Cerebellar cortex (tissue), 1 donor: Measurements from ENCODE around the gene F10.
"Not testable (repeated sequence)": the region's sequence is repeated elsewhere in the genome, so short reads cannot be mapped to it uniquely, and the experiment has no call there.

ENCODE experiments used
- DNase-seq: peaks from one replicate; pipeline ENCODE4 v3.0.0-alpha.2; 2015; ENCODE audit warnings: low spot score

F10 gene

DNA sequence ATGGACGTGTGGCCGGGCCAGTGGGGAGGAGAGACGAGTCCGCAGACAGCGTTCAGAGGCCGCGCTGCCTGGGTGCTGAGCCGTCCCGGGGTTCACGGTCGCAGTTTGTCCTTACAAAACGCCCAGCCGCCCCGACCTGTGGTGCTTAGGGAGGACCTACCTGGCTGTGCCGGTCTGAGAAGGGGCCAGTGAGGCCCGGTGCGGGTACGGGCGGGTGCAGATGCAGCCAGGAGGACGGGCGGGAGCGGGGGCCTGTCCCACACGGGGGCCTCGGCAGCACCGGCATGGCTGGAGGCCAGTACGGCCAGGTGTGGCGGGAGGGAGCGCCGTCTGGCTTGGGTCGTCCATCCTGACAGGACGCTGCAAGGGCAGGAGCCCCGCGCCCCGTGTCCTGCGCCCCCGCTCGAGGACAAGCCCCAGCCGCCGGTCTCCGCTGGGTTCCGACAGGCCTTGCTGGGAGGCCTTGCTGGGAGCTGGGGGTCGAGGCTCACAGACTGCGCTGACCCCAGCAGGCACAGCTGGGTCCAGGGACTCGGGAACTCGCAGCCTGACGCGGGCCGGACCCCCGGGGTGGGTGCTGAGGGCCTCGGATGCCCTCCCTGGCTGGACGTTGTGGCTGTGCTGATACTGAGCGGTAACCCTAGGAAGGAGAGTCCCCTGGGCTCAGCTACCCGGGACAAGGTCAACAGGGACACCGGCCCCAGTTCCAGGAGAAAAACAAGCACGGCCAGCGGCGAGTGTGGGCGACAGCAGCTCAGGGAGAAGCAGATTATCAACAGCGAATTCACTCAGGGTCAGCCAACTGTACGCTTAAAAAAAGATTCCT lies 30.6 kb downstream of the F10 start:
- no peak for DNase-seq

DNA sequence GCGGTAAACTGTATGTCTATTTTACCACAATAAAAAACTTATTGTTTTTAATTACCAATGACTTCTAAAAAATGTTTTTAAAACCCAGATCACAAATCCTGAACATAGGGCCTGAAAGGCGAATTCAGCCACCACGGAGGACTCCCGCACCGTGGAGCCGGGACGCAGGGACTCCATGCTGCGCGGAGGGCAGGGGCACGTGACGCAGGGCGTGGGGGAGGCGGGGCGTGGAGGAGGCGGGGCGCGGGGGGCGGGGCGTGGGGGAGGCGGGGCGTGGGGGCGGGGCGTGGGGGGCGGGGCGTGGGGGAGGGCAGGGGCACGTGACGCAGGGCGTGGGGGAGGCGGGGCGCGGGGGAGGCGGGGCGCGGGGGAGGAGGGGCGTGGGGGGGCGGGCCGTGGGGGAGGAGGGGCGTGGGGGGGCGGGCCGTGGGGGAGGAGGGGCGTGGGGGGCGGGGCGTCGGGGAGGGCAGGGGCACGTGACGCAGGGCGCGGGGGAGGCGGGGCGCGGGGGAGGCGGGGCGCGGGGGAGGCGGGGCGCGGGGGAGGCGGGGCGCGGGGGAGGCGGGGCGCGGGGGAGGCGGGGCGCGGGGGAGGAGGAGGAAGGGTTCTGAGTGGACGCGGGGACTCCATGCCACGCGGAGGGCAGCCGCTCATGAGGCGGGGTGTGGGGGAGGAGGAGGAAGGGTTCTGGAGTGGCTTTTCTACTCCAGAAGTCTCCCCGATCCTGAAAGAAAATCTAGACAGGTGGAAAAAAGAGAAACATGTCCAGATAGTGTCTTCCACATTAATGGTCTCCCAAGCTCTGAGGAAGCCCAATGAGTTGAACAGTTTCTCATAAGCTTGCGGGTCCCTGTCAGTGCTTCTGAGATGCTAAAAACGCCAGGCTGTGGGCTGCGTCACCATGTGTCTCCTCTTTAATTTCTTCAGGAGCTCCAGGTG lies 31.5 kb downstream of the F10 start:
- DNase-seq = peak; percentile 76

DNA sequence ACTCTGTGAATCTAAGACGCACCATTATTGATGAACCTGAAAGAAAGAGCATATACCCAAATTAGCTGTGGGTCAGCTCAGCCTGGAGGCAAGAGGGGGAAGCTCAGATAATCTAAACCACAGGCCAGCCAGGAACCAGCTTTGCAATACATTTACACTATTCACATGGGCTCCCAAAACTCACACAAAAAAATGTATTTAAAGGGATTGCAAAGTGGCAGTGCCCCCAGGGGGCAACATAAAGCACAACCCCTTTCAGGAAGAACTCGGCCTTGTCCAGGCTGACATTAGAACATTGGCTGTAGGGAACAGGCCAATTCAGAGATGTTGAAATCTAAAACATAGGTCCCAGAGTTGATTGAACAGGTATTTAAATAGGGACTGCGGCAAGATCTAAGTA lies 32.6 kb downstream of the F10 start:
- no peak for DNase-seq

DNA sequence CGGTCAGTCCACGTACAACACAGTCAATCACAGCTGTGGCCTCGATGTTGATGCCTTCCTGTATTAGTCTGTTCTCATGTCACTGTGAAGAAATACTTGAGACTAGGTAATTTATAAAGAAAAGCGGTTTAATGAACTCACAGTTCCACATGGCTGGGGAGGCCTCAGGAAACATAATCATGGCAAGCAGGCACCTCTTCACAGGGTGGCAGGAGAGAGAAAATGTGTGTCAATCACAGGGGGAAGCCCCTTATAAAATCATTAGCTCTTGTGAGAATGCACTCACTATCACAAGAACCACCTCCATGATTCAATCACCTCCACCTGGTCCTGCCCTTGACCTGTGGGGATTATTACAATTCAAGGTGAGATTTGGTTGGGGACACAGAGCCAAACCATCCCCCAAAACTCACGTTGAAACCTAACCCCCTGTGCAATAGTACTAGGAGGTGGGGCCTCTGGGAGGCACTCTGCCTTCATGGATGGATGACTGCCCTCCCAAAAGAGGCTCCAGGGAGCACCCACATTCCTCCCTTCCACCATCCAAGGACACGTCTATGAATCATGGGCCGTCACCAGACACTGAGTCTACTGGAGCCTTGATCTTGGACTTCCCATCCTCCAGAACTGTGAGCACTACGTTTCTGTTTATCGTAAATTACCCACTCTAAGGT lies 33.5 kb downstream of the F10 start:
- DNase-seq = no peak

DNA sequence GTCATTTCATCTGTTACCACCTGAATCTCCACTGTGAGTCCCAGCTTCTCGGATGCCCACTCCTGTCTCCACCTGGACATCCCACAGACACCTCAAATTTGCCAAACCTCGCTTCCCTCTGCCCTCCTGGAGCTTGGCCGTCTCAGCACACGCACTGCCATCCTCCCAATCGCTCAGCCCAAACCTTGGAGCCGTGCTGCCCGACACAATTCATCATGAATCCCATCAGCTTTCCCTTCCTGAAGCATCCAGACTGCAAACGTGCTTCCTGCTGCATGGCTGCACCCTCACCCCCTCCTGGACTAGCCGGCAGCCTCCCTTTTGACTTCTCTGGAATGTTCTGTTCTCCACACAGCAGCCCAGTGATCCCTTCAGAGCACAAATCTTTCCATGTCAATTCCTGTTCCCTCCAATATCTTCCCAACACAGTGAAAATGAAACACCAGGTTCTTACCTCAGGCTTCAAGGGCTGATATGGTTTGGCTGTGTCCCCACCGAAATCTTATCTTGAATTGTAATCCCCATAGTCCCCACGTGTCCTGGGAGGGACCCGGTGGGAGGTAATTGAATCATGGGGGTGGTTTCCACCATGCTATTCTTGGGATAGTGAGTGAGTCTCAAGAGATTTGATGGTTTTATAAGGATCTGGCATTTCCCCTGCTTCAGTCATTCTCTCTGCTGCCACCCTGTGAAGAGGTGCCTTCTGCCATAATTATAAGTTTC lies 34.8 kb downstream of the F10 start:
- DNase-seq = no peak

DNA sequence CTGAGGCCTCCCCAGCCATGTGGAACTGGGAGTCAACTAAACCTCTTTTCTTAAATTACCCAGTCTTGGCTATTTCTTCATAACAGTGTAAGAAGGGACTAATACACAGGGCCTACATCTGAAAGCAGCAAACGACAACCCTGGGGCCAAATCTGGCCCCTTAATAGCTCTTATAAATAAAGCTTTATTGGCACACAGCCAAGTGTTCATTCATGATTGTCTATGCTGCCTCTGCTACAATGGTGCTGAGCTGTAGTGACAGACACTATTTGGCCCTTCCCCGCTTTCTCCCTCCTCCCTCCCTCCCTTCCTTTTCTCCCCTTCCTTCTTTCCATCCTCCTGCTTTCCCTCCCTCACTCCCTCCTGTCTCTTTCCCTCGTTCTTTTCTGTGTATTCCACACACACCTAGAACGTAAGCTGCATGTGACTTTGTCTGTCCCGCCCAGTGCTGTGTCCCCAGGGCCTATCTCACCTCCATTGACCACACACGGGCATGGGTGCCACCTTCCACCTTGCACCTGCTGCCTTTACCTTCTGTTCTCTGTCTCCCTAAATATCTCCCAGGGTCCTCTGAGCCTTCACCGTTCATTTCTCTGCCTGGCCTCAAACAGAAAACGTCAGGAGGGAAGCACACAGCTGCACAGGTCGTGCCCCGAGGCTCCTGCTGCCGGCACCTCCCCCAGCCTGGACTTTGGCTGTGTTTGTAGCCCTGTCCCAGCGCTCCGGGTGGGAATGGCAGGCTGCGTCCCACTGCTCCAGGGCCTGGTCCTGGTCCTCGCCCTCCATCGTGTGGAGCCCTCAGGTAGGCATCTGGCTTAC lies 35.5 kb downstream of the F10 start, which contains the start of gene PROZ:
Gene PROZ (plus strand): TSS at position 720 of the 819 bp plus-strand sequence. CDS start 13 bp downstream, at position 733.
- DNase-seq = no peak

DNA sequence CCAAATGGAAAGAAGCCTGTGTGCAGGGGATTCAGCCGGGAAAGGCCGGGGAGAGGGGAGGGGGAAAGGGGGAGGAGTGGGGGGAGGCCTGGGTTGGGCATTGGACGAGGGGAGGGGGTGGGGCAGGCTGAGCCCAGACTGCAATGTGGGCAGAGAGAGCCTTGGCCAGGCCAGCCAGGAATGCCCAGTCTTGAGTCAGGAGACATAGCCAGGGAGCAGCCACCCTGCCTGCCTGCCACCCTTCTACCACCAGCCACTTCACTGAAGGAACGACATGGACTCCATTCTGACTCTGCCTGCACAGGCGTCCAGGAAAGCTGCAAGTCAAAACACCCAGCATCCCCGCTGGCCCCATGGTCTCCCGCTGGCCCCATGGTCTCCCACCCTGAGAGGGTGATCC lies 36.3 kb downstream of the F10 start:
- no peak for DNase-seq

DNA sequence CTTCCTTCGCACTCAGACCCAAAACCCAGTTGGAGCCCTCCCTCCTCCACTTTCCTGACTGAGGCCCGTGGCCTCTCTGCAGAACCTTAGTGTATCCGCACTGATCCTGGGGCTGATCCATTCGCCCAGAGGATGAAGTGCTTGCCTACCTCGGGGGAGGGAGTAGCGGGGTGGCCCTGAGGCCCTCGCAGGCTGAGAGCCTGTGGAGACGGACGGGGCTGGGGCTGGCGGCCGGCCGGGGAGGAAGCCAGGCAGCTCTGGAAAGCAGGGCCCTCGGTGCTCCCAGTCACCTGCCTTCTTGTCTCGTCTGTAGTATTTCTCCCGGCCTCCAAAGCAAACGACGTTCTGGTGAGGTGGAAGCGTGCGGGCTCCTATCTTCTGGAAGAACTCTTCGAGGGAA lies 37.1 kb downstream of the F10 start:
- no peak for DNase-seq

DNA sequence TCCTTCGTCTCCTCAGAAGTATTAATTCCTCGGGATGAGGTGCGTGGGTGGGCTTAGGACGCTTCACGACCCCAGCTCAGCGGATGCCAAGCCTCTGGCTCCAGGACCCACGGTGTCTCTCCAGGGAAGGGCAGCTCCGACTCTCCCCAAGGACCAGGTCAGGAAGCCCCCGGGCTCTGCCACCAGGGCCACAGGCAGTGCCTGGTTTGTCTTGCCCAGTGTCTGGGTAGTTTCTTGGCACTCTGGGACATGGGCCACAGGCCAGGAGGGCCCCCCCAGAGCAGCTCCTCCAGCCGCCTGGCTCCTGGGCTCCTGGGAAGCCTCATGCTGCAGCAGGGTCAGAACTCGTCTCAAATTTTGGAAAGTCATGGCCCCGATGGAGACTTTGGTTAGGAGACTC lies 38.4 kb downstream of the F10 start:
- DNase-seq = no peak

DNA sequence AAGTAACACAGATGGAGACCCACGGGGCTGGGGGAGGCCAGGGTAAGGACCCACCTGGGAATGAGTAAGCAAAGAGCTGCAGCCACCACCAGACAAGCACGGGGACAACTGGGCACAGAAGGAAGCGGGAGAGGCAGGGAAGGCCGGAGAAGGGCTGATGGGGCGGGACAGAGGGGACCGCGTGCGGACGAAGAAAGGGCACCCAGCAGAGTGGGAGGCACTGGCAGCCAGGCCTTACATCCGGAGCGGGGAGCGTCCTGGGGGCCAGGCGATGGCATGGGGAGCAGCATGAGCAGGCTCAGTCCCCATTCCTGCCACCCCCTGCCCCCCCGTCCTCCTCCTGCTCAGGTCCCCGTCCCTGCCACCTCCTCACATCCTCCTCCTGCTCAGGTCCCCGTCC lies 38.8 kb downstream of the F10 start:
- no peak for DNase-seq

DNA sequence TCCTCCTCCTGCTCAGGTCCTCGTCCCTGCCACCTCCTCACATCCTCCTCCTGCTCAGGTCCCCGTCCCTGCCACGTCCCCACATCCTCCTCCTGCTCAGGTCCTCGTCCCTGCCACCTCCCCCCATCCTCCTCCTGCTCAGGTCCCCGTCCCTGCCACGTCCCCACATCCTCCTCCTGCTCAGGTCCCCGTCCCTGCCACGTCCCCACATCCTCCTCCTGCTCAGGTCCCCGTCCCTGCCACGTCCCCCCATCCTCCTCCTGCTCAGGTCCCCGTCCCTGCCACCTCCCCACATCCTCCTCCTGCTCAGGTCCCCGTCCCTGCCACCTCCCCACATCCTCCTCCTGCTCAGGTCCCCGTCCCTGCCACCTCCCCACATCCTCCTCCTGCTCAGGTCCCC lies 39.4 kb downstream of the F10 start:
- DNase-seq = not testable (repeated sequence)

DNA sequence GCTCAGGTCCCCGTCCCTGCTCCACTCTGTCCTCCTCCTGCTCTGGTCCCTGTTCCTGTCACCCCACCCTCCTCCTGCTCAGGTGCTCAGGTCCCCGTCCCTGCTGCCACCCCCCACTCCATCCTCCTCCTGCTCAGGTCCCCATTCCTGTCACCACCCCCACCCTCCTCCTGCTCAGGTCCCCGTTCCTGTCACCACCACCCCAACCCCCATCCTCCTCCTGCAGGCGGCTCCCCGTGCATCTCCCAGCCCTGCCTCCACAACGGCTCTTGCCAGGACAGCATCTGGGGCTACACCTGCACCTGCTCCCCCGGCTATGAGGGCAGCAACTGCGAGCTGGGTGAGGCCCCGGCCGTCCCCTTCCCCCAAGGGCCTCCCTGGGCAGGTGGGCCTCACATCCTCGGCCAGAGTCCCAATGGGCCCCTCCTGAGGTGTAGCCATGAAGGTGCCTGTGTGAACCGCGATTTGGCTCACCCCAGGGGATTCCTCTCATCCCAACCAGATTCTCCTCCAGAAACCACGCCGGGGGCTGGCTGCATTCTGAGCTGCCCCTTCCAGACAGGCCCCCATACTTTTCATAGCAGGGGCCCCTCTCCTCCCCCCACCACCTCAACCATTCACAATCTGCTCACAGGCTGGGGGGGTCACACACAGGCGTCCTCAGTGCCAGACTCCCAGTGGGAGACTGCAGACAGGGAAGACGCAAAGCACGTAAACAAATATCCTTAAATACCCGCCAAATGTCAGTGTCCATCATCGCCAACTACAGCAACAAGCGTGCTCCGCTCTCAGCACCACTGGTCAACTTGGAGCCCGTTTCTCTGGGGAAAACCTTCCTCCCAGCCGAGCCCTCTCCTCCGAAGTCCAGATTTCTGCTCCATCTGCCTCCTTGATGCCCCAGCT lies 40.4 kb downstream of the F10 start:
- no peak for DNase-seq

DNA sequence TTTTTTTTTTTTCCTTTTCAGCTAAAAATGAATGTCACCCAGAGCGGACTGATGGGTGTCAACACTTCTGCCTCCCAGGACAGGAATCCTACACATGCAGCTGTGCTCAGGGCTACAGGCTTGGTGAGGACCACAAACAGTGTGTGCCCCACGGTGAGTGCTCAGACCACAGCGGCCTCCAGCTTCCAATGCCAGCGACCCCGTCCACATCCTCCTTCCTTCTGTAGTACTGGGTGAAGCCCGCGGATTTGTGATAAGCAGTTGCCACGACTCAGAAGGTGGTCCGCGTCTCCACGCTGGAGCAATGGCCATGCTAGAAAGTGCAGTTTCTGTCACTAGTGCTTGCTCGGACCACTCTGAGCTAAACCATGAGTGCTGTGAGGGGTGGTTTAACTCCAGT lies 41.9 kb downstream of the F10 start:
- DNase-seq = no peak

DNA sequence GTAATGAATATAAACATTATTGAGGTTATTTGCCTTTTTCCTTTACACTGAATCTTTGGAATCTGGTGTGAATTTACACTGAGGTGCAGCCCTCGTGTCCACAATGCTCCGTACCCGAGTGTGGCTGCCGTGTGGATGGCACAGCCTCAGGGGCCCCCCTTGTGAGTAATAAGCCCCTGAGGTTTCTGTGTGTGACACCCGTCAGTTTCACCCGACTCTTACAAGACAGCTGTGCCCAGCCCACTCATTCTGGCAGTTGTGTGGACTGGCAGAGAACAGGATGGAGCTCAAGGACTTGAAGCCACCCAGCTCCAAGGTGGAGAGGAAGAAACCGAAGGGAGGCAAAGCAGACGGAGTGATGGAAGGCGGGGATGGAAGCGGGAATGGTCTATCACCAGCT lies 43.7 kb downstream of the F10 start:
- DNase-seq = no peak

DNA sequence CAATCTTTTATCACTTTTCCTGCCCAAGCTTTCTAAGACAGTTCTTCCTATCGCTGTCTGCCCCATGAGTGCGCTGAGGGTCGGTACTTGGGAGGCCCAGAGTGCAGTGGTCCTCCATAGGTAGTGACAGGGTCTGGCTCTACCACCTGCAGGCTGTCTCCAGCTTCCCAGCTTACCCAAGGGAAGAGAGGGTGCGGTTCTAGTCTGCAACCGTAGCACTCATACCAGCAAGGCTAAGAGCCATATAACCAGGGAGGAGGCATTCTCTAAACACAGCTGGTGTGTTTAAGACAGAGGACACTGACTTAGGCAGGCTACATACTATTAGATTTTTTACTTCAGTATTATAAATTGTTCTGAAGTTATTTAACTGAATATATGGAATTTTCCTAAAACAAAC lies 44.1 kb downstream of the F10 start:
- no peak for DNase-seq

DNA sequence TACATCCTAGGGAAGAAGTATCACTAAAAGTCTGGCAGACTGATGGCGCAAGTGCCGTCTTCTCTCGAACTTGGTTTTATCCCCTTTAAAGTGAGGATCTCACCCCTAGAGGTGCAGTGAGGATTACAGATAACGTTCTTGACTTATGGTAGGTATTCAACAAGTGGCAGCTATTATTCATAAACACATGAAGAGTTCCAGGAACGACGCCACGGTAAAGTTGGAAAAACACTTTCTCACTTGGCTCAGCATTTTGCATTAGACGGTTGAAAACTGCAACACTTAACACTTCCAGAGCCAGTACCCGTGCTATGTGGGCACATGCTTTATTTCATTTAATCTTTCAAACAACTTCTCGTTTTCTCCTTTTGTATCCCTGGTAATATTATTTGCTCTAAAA lies 44.6 kb downstream of the F10 start:
- DNase-seq = no peak

DNA sequence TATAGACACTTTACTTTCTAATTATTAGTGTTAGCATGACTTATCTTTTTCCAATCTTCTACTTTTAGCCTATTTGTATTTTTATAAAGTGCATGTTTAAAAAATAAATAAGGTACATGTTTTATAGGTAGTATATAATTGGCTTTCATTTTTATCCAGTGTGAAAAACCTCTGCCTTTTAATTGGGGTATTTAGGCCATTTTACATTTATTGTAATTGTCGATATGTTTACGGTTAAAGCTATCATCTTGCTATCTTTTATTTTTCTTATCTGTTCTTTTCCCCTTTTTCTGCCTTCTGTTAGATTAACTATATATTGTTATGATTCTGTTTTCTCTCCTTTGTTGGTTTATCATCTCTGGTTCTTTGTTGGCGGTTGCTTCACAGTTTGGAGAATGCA lies 45.0 kb downstream of the F10 start:
- DNase-seq = no peak

DNA sequence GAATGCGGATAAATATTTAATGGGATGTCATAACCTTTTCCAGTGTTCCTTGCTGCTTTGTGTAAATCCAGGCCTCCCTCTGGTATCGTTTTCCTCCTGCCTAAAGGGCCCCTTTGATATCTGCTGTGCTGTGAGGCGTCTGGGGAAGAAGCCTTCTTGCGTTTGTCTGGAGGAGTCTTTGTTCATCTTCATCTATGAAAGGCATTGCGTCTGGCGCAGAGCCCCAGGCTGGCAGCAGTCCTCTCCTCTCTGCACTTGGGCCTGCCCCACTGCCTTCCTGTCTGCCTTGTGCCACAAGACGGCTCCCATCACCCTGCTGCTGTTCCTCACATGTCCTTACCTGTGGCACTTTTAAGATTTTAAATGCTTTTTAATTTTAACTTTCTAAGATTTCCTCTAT lies 45.6 kb downstream of the F10 start:
- no peak for DNase-seq

DNA sequence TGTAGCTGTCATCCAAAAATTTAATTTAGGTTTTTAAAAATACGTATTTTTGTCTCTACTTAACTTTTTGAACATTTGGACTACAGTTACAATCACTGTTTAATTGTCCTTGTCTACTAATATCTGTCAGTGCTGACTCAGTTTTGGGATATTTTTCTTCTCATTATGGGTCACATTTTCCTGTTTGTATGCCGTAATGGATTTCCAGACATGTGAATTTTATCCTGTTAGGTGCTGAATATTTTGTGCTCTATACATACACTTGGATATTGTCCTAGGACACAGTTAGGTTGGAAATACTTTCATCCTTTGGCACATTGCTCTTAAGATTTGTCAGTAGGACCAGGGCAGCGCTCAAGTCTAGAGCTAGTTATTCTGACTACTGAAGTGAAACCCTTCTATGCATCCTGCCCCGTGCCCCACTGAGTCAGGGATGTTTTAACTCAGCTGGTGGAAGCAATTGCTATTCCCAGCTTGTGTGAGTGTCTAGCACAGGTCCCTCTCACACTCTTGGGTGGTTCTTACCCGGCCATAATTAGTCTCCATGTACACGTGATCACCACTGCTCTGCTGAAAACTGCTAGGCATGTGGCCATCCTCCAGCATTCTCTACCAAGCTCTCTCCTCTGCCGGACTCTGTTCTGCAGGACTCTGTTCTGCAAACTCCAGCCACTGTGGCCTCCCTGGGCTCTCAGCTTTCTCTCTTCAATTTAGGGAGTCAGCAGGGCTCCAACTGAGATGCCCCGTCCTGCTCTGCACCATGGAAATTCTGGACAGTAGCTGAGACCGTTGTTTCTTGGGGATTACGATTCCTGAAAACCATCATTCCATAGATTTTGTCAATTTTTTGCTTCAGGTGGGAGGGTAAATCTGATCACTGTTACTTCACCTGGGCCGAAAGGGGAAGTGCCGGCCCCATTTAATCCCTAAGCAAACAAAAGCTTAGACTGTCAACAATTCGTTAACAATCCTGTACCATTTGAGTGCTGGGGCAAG lies 47.0 kb downstream of the F10 start:
- DNase-seq = no peak
